Measurements from ENCODE around the gene COL18A1.

The COL18A1 gene

GRCh38 chr21:45455674-45456583, 51.0 kb downstream of the COL18A1 start:
- DNase-seq (ENCODE audit: low spot score), result no peak

- DNase-seq (ENCODE audit: low spot score), result no peak
These were observed 51.7 kb downstream of the COL18A1 start for GRCh38 chr21:45456584-45457160.

GRCh38 chr21:45457161-45457831, 52.3 kb downstream of the COL18A1 start:
- no peak for DNase-seq (ENCODE audit: low spot score)

DNA sequence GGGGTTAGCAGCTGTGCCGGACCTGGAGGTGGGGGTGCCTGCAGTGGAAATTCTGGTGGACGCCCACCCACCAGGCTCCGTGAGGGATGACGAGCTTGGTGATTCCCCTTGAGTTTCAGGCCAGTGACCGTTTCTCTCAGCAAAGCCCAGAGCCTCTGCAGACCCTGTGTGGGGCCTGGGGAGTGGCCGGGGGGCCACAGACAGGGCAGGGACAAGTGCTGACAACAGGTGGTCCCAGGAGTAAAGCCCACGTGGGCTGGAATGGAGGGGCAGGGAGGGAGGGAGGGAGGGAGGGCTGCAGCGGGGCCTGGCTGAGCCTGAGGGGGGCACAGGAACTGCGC, 52.8 kb downstream of the COL18A1 start:
- no peak for DNase-seq (ENCODE audit: low spot score)

DNA sequence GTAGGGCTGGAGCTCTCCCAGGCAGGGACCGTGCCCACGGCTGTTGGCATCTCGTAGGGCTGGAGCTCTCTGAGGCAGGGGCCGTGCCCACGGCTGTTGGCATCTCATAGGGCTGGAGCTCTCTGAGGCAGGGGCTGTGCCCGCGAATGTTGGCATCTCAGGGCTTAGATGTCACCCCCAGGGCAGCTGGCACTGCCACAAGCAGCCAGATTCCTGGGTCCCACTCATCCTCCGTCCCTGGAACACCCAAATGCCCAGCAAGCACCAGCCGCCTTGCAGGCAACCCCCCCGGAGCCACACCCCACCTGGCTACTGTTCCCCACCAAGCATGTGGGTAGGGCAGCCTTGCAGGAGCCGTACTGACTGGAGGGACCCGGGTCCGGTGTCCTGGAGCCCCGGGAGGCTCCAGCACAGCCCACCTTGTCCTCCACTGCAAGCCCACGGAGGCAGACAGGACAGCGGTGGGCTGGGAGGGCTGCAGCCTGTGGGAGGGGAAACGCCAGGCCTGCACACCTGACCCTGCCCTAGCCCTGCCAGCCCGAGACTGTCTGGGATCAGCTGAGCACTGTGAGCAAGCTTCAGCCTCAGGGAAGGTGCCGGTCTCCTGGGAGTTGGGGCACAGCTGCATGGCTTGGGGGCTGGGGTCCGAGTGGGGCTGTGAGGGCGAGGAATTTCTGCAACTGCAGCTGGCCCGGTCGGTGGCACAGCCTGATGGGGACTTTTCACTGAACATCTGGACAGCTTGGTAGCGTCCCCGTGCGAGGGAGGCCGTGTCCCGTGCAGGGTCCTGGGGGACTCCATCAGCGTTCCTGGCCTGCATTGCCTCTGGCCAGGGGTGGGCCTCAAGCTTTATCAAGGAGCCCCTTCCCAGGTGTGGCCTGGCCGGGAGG, 53.6 kb downstream of the COL18A1 start:
- DNase-seq (ENCODE audit: low spot score), result no peak

DNA sequence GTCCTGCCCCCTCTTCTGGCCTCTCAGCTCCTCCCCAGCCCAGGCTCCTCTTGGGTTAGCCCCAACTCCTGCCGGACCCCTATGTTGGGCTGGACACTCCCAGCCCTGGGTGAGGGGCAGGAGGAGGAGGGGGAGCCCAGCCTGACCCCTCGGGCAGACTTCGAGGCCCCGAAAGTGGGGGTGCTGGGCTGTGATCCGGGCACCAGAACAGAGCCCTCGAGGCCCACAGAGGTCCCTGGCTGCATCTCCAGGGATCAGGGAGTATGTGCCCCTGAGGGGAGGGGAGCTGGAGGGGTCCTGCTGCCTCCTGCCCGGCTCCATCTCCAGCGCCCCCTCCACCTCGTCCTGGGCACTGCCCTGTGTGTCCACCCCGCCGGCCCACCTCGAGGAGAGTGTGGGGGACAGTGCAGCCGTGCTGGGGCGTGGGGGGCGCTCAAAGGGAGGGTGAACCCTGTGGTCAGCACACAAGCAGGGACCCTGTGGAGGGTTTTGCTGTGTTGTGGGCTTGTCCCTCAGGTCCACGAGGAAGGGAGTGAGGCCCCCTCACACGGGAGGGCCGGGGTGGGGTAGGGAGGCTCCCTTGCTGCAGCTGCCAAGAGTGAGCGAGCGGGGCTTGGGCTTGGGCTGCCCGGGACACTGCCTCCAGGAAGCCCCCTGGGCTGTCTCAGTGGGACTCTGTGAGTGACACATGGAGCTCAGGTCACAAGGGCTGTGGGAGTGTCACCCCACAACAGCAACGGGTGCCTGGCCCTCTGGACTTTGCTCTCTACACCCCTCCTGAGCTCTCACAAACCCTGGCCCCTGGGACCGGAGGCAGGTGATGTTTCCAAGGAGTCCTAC, 54.4 kb downstream of the COL18A1 start:
- no peak for DNase-seq (ENCODE audit: low spot score)

- DNase-seq (ENCODE audit: low spot score), result no peak
These were observed 55.1 kb downstream of the COL18A1 start for GRCh38 chr21:45460011-45460565.

- DNase-seq (ENCODE audit: low spot score), result no peak
These were observed 55.8 kb downstream of the COL18A1 start for GRCh38 chr21:45460611-45461368.

DNA sequence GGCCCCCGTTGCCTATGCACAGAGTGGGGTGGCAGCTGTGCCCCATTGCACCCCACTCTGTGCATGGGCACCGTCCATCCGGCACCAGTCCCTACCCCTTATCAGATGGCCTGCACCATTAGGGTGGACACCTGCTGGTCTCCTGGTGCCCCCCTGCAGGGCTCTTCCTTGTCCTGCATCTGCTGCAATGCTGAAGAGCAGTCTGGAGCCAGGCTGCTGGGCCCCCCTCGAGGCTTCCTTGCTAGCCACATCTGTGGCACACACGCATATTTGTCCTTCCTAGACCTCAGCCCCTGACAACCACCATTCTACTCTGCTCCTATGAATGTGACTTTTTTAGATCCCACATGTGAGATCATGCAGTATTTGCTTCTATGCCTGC, 56.4 kb downstream of the COL18A1 start:
- no peak for DNase-seq (ENCODE audit: low spot score)

GRCh38 chr21:45461806-45462341, 56.9 kb downstream of the COL18A1 start:
- no peak for DNase-seq (ENCODE audit: low spot score)

DNA sequence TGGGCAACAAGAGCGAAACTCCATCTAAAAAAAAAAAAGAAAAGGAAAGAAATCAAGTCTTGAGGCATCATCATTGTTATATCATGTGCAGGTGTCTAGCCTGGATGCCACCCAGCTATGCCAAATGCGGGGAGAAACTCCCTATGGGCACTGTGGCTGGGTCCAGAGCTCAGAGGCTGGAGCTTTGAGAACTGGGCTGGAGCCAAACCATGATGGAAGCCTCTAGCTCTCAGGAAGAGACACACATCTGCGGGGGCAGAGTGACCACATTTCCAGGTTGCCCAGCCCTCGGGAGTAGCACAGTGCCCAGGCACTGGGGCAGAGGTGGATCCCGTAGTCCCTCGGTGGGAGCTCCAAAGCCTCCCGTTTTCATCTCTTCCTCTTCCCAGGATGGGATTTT, 58.9 kb downstream of the COL18A1 start:
- DNase-seq (ENCODE audit: low spot score), result no peak

GRCh38 chr21:45464309-45464708, 59.3 kb downstream of the COL18A1 start:
- DNase-seq (ENCODE audit: low spot score), result no peak

DNA sequence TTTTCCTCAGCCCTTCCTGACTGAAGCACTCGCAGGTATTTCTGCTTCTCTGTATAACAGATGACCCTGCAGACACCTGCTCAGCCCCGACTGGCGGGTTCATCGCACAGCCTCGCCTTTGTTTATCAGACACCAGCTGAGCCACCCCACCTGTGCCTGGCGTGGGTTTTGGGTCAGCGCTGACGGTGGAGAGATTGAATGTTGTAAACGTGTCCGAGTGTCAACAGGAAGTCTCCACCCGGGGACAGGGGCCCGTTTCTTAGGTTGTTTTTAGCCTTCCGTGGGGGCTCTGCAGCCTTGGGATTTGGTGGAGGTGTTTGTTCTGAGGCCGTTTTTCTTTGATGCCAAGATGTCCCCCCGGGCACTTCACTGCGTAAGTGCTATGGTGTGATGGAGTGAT, 60.1 kb downstream of the COL18A1 start:
- no peak for DNase-seq (ENCODE audit: low spot score)

GRCh38 chr21:45465611-45466329, 60.8 kb downstream of the COL18A1 start:
- DNase-seq (ENCODE audit: low spot score), result no peak

- no peak for DNase-seq (ENCODE audit: low spot score)
These were observed 61.6 kb downstream of the COL18A1 start for GRCh38 chr21:45466330-45467220.

DNA sequence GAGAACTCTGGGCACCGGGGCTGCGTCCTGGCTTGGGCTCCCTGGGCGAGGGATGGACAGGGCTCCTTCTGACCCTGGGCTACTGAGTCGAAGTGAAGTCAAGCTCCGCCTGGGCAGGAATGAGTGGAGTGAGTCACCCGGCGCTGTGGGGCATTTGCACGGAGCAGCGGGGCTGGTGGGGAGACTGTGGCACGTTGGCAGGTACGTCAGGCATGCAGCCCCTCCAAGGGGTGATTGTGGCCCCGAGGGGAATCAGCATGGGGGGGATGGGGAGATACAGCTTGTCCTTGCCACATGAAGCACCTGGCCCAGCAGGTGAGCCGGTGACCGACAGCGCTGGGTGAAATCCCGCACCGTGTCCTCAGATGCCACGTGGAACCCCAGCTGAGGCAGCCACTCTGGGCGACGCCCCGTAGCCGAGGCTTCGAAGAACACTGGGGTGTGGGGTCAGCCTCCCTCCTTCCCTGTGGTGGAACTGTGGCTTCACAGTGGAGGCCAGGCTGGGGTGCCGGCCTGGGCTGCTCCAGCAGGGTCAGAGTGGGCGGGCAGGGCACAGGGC, 62.3 kb downstream of the COL18A1 start:
- no peak for DNase-seq (ENCODE audit: low spot score)

- DNase-seq (ENCODE audit: low spot score), result no peak
These were observed 63.3 kb downstream of the COL18A1 start for GRCh38 chr21:45468051-45468970.

All from germinal center (tissue), 1 donor.